Sigmoid colon (tissue), 4 donors: Measurements from ENCODE around the gene BORCS5.
"Not testable (repeated sequence)": the region's sequence is repeated elsewhere in the genome, so short reads cannot be mapped to it uniquely, and the experiment has no call there.

ENCODE experiments used
- CTCF ChIP-seq, 4 experiments: fragments of 450-650 bp in 3 of 4; fragments of 200-600 bp in 1 of 4; IDR thresholded peaks; one replicate each; pipeline ENCODE4 v1.5.1; 2016 to 2019; ENCODE audit warnings: antibody characterized with exemption in 4 of 4, mild to moderate bottlenecking in 3 of 4, moderate library complexity in 2 of 4
- EP300 ChIP-seq, 4 donors: sonication (generic); formaldehyde crosslinking; IDR thresholded peaks; one replicate each; pipeline ENCODE4 v1.6.1; 2017; ENCODE audit warnings: antibody characterized with exemption in 4 of 4
- POLR2AphosphoS5 ChIP-seq, 4 donors: sonication (generic); formaldehyde crosslinking; IDR thresholded peaks; one replicate each; pipeline ENCODE4 v1.6.1; 2017; ENCODE audit warnings: antibody characterized with exemption in 4 of 4

GRCh38 chr12:12502130-12502814 lies 145.4 kb downstream of the BORCS5 start:
- TF ChIP-seq CTCF, EP300, POLR2AphosphoS5 (IDR thresholded peaks at IDR 0.05): not testable (repeated sequence)
